HEK293 (cell line): ENCODE measurements around the gene NNAT.

ENCODE experiments used
- CTCF ChIA-PET: fragments of 350-600 bp; formaldehyde crosslinking; extraction: SDS; loops from one replicate; lab custom pipeline; 2021; ENCODE audit warnings: antibody characterized with exemption; lab: Yijun Ruan, JAX
- POLR2A ChIA-PET: fragments of 300-600 bp; formaldehyde crosslinking; extraction: SDS; loops from one replicate; lab custom pipeline; 2020; ENCODE audit warnings: antibody characterized with exemption, inconsistent platforms; lab: Yijun Ruan, JAX
- H3K27ac ChIP-seq: fragments of 200-500 bp; sonication (Bioruptor generic); 2 replicates; pipeline ENCODE4 v1.5.1; 2014; ENCODE audit warnings: low read depth, low read length, control low read depth, inconsistent platforms; ENCODE audit errors: extremely low read depth
- H3K36me3 ChIP-seq, 2 experiments: fragments of 200-500 bp in 1 of 2; sonication (Bioruptor generic) in 1 of 2; 1 replicate in 1 of 2; 2 replicates in 1 of 2; pipeline ENCODE4 v1.5.1; 2014 to 2017; ENCODE audit warnings: inconsistent platforms in 2 of 2, low read length in 2 of 2; ENCODE audit not compliant: control insufficient read depth in 2 of 2, insufficient read depth in 1 of 2
- H3K4me1 ChIP-seq: fragments of 200-500 bp; sonication (Bioruptor generic); 2 replicates; pipeline ENCODE4 v1.5.1; 2014; ENCODE audit warnings: mild to moderate bottlenecking, low read length, inconsistent platforms; ENCODE audit not compliant: control insufficient read depth, insufficient read depth
- H3K4me3 ChIP-seq: 2 replicates; pipeline ENCODE4 v1.5.1; 2011; ENCODE audit warnings: low read depth, mild to moderate bottlenecking, control low read depth, low read length, moderate library complexity
- H3K9me3 ChIP-seq: fragments of 200-500 bp; sonication (Bioruptor generic); 2 replicates; pipeline ENCODE4 v1.5.1; 2014; ENCODE audit warnings: low read depth, low read length, inconsistent platforms; ENCODE audit not compliant: control insufficient read depth, insufficient read depth
- GFI1B ChIP-seq: fragments of 450-650 bp; formaldehyde crosslinking; IDR thresholded peaks from 2 replicates; pipeline ENCODE4 v1.5.1; 2016; ENCODE audit warnings: missing biosample characterization, missing genetic modification characterization
- GLIS1 ChIP-seq: fragments of 450-650 bp; formaldehyde crosslinking; IDR thresholded peaks from 2 replicates; pipeline ENCODE4 v1.5.1; 2016; ENCODE audit warnings: missing biosample characterization, missing genetic modification characterization
- GLIS2 ChIP-seq: fragments of 450-650 bp; formaldehyde crosslinking; IDR thresholded peaks from 2 replicates; pipeline ENCODE4 v1.5.1; 2016; ENCODE audit warnings: missing biosample characterization, missing genetic modification characterization
- IKZF3 ChIP-seq: fragments of 450-650 bp; IDR thresholded peaks from 2 replicates; pipeline ENCODE4 v1.5.0; 2018; ENCODE audit warnings: missing biosample characterization, mild to moderate bottlenecking, missing genetic modification characterization, moderate library complexity
- KLF10 ChIP-seq: fragments of 450-650 bp; IDR thresholded peaks from 2 replicates; pipeline ENCODE4 v1.5.1; 2018; ENCODE audit warnings: missing biosample characterization, mild to moderate bottlenecking, missing genetic modification characterization
- KLF16 ChIP-seq: fragments of 450-650 bp; formaldehyde crosslinking; IDR thresholded peaks from 2 replicates; pipeline ENCODE4 v1.5.1; 2017; ENCODE audit warnings: missing biosample characterization, missing genetic modification characterization
- KLF8 ChIP-seq: fragments of 450-650 bp; formaldehyde crosslinking; IDR thresholded peaks from 2 replicates; pipeline ENCODE4 v1.5.1; 2016; ENCODE audit warnings: missing biosample characterization, missing genetic modification characterization
- KLF9 ChIP-seq: fragments of 450-650 bp; formaldehyde crosslinking; IDR thresholded peaks from 2 replicates; pipeline ENCODE4 v1.5.1; 2016; ENCODE audit warnings: missing biosample characterization, missing genetic modification characterization, low read depth
- MZF1 ChIP-seq: fragments of 450-650 bp; formaldehyde crosslinking; IDR thresholded peaks from 2 replicates; pipeline ENCODE4 v1.5.1; 2017; ENCODE audit warnings: missing biosample characterization, missing genetic modification characterization, borderline replicate concordance
- OSR2 ChIP-seq: fragments of 450-650 bp; formaldehyde crosslinking; IDR thresholded peaks from 2 replicates; pipeline ENCODE4 v1.5.1; 2016; ENCODE audit warnings: missing biosample characterization, missing genetic modification characterization
- SP7 ChIP-seq: fragments of 450-650 bp; formaldehyde crosslinking; IDR thresholded peaks from 2 replicates; pipeline ENCODE4 v1.5.1; 2016; ENCODE audit warnings: missing biosample characterization, missing genetic modification characterization
- YY2 ChIP-seq: fragments of 450-650 bp; formaldehyde crosslinking; IDR thresholded peaks from 2 replicates; pipeline ENCODE4 v1.5.1; 2016; ENCODE audit warnings: missing biosample characterization, missing genetic modification characterization
- ZBTB17 ChIP-seq: fragments of 450-650 bp; formaldehyde crosslinking; IDR thresholded peaks from 2 replicates; pipeline ENCODE4 v1.5.1; 2016; ENCODE audit warnings: missing biosample characterization, missing genetic modification characterization
- ZBTB20 ChIP-seq: fragments of 450-650 bp; formaldehyde crosslinking; IDR thresholded peaks from 2 replicates; pipeline ENCODE4 v1.5.1; 2016; ENCODE audit warnings: missing biosample characterization, missing genetic modification characterization
- ZBTB48 ChIP-seq: fragments of 450-650 bp; formaldehyde crosslinking; IDR thresholded peaks from 2 replicates; pipeline ENCODE4 v1.5.1; 2016; ENCODE audit warnings: missing biosample characterization, missing genetic modification characterization
- ZFP69B ChIP-seq: fragments of 450-650 bp; formaldehyde crosslinking; IDR thresholded peaks from 2 replicates; pipeline ENCODE4 v1.5.1; 2016; ENCODE audit warnings: missing biosample characterization, missing genetic modification characterization
- ZNF132 ChIP-seq: fragments of 450-650 bp; formaldehyde crosslinking; IDR thresholded peaks from 2 replicates; pipeline ENCODE4 v1.5.1; 2017; ENCODE audit warnings: missing biosample characterization, missing genetic modification characterization, borderline replicate concordance
- ZNF138 ChIP-seq: fragments of 450-650 bp; formaldehyde crosslinking; IDR thresholded peaks from 2 replicates; pipeline ENCODE4 v1.5.1; 2016; ENCODE audit warnings: missing biosample characterization, missing genetic modification characterization, borderline replicate concordance
- ZNF146 ChIP-seq: fragments of 450-650 bp; formaldehyde crosslinking; IDR thresholded peaks from 2 replicates; pipeline ENCODE4 v1.5.1; 2016; ENCODE audit warnings: missing biosample characterization, missing genetic modification characterization
- ZNF214 ChIP-seq: fragments of 450-650 bp; formaldehyde crosslinking; IDR thresholded peaks from 2 replicates; pipeline ENCODE4 v1.5.1; 2017; ENCODE audit warnings: missing biosample characterization, mild to moderate bottlenecking, missing genetic modification characterization, borderline replicate concordance
- ZNF248 ChIP-seq: fragments of 450-650 bp; formaldehyde crosslinking; IDR thresholded peaks from 2 replicates; pipeline ENCODE4 v1.5.1; 2017; ENCODE audit warnings: missing biosample characterization, missing genetic modification characterization
- ZNF426 ChIP-seq: fragments of 450-650 bp; formaldehyde crosslinking; IDR thresholded peaks from 2 replicates; pipeline ENCODE4 v1.5.1; 2017; ENCODE audit warnings: missing biosample characterization, missing genetic modification characterization, mild to moderate bottlenecking, inconsistent platforms, moderate library complexity
- ZNF510 ChIP-seq: fragments of 450-650 bp; formaldehyde crosslinking; IDR thresholded peaks from 2 replicates; pipeline ENCODE4 v1.5.1; 2018; ENCODE audit warnings: mild to moderate bottlenecking, missing genetic modification characterization, missing biosample characterization; ENCODE audit not compliant: insufficient replicate concordance
- ZNF549 ChIP-seq: fragments of 450-650 bp; IDR thresholded peaks from 2 replicates; pipeline ENCODE4 v1.5.1; 2018; ENCODE audit warnings: missing biosample characterization, missing genetic modification characterization, mild to moderate bottlenecking, inconsistent platforms, moderate library complexity
- ZNF621 ChIP-seq: fragments of 450-650 bp; formaldehyde crosslinking; IDR thresholded peaks from 2 replicates; pipeline ENCODE4 v1.5.1; 2017; ENCODE audit warnings: missing biosample characterization, missing genetic modification characterization
- ZNF623 ChIP-seq: fragments of 450-650 bp; formaldehyde crosslinking; IDR thresholded peaks from 2 replicates; pipeline ENCODE4 v1.5.1; 2016; ENCODE audit warnings: missing biosample characterization, missing genetic modification characterization
- ZXDB ChIP-seq: fragments of 450-650 bp; formaldehyde crosslinking; IDR thresholded peaks from 2 replicates; pipeline ENCODE4 v1.5.1; 2016; ENCODE audit warnings: missing biosample characterization, missing genetic modification characterization
- TF ChIP-seq, protein P1 (sequence below): fragments of 450-650 bp; formaldehyde crosslinking; IDR thresholded peaks from 2 replicates; pipeline ENCODE4 v1.5.1; 2016; ENCODE audit warnings: missing biosample characterization, missing genetic modification characterization
- TF ChIP-seq, protein P2 (sequence below): fragments of 450-650 bp; formaldehyde crosslinking; IDR thresholded peaks from 2 replicates; pipeline ENCODE4; 2016; ENCODE audit warnings: missing biosample characterization, missing genetic modification characterization
- TF ChIP-seq, protein P3 (sequence below): fragments of 450-650 bp; formaldehyde crosslinking; IDR thresholded peaks from 2 replicates; pipeline ENCODE4 v1.5.1; 2016; ENCODE audit warnings: missing biosample characterization, missing genetic modification characterization
- TF ChIP-seq, protein P4 (sequence below): fragments of 450-650 bp; formaldehyde crosslinking; IDR thresholded peaks from 2 replicates; pipeline ENCODE4 v1.5.1; 2016; ENCODE audit warnings: missing biosample characterization, missing genetic modification characterization
- TF ChIP-seq, protein P5 (sequence below): fragments of 450-650 bp; formaldehyde crosslinking; IDR thresholded peaks from 2 replicates; pipeline ENCODE4 v1.5.1; 2016; ENCODE audit warnings: missing biosample characterization, missing genetic modification characterization, borderline replicate concordance

The NNAT gene

DNA sequence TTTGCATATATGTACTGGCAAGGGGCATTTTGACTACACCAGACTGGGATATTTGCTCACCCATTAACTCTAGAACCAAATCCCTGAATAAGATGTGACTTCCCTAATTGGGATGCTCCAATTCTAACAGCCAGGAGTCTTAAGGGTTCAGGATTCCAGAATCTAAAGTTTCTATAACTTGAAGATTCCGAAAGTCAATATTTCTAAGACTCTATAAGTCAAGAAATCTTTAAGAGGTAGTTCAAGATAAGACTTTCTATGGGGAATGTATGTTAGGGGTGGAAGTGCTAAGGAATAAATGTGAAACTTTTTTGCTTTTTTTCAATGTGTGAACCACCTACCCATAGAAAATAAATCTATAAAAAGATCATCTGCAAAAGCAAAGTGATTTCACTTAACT, 49.4 kb downstream of the NNAT start:
- H3K27ac ChIP-seq: no peak overlapping the region
- H3K36me3 ChIP-seq: no peaks in the 10 kb centered on the region
- H3K9me3 ChIP-seq: no peaks in the 10 kb centered on the region
- ChIA-PET POLR2A (no interaction called here), CTCF (interaction anchor here (0.6 kb wide), 1 partner anchor 1415 kb away, joined by 3 read pairs; no protein-coding TSS in a partner anchor)
- peaks cover 5% of the 10 kb centered on the region; the same call in 1 of the 2 replicates for H3K4me1 ChIP-seq
- no peak overlapping the region for H3K4me3 ChIP-seq
- TF ChIP-seq ZNF426 (tag by site-specific recombination) (no peak), ZBTB17 (tag by site-specific recombination) (no peak), SP7 (no peak), KLF10 (tag by site-specific recombination) (no peak), KLF9 (no peak), KLF16 (no peak), ZBTB20 (tag by site-specific recombination) (no peak), GLIS1 (no peak), GFI1B (tag by site-specific recombination) (no peak), ZFP69B (tag by site-specific recombination) (no peak), ZNF146 (tag by site-specific recombination) (no peak), ZXDB (tag by site-specific recombination) (no peak), ZNF132 (tag by site-specific recombination) (no peak), GLIS2 (tag by site-specific recombination) (no peak), ZNF138 (no peak)
- TF ChIP-seq, protein P1, sequence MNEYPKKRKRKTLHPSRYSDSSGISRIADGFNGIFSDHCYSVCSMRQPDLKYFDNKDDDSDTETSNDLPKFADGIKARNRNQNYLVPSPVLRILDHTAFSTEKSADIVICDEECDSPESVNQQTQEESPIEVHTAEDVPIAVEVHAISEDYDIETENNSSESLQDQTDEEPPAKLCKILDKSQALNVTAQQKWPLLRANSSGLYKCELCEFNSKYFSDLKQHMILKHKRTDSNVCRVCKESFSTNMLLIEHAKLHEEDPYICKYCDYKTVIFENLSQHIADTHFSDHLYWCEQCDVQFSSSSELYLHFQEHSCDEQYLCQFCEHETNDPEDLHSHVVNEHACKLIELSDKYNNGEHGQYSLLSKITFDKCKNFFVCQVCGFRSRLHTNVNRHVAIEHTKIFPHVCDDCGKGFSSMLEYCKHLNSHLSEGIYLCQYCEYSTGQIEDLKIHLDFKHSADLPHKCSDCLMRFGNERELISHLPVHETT: no peak
- TF ChIP-seq, protein P2, sequence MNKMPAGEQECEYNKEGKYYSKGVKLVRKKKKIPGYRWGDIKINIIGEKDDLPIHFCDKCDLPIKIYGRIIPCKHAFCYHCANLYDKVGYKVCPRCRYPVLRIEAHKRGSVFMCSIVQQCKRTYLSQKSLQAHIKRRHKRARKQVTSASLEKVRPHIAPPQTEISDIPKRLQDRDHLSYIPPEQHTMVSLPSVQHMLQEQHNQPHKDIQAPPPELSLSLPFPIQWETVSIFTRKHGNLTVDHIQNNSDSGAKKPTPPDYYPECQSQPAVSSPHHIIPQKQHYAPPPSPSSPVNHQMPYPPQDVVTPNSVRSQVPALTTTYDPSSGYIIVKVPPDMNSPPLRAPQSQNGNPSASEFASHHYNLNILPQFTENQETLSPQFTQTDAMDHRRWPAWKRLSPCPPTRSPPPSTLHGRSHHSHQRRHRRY (tag by site-specific recombination): no peak
- TF ChIP-seq, protein P3, sequence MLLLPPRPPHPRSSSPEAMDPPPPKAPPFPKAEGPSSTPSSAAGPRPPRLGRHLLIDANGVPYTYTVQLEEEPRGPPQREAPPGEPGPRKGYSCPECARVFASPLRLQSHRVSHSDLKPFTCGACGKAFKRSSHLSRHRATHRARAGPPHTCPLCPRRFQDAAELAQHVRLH (tag by site-specific recombination): no peak

DNA sequence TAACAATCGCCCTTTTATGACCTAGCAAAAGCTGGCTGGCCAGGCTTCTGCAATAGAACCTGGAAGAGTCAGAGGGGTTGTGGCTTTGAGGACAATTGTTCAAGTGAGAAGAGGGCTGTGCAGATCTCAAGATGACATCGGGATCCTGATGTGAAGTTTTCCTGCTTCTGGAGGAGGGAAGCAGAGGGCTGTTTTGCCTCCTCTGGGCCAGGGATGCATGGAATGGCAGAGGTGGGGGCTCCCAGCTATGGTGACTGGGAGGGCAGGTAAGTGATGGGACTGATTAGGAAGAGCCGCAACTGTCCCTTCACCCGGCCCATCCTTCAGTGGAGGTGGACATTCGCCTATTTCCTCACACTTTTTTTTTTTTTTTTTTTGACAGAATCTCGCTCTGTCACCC, 50.0 kb downstream of the NNAT start:
- ChIA-PET CTCF (no interaction called here), POLR2A (no interaction called here)
- H3K4me3 ChIP-seq: no peak overlapping the region
- no peaks in the 10 kb centered on the region for H3K9me3 ChIP-seq
- no peaks in the 10 kb centered on the region for H3K36me3 ChIP-seq
- H3K27ac ChIP-seq: no peak overlapping the region
- peaks cover 5% of the 10 kb centered on the region; the same call in 1 of the 2 replicates for H3K4me1 ChIP-seq
- TF ChIP-seq, protein P4, sequence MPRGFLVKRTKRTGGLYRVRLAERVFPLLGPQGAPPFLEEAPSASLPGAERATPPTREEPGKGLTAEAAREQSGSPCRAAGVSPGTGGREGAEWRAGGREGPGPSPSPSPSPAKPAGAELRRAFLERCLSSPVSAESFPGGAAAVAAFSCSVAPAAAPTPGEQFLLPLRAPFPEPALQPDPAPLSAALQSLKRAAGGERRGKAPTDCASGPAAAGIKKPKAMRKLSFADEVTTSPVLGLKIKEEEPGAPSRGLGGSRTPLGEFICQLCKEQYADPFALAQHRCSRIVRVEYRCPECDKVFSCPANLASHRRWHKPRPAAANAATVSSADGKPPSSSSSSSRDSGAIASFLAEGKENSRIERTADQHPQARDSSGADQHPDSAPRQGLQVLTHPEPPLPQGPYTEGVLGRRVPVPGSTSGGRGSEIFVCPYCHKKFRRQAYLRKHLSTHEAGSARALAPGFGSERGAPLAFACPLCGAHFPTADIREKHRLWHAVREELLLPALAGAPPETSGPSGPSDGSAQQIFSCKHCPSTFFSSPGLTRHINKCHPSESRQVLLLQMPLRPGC (tag by site-specific recombination): no peak
- no peak for TF ChIP-seq OSR2 (tag by site-specific recombination)
- TF ChIP-seq, protein P5, sequence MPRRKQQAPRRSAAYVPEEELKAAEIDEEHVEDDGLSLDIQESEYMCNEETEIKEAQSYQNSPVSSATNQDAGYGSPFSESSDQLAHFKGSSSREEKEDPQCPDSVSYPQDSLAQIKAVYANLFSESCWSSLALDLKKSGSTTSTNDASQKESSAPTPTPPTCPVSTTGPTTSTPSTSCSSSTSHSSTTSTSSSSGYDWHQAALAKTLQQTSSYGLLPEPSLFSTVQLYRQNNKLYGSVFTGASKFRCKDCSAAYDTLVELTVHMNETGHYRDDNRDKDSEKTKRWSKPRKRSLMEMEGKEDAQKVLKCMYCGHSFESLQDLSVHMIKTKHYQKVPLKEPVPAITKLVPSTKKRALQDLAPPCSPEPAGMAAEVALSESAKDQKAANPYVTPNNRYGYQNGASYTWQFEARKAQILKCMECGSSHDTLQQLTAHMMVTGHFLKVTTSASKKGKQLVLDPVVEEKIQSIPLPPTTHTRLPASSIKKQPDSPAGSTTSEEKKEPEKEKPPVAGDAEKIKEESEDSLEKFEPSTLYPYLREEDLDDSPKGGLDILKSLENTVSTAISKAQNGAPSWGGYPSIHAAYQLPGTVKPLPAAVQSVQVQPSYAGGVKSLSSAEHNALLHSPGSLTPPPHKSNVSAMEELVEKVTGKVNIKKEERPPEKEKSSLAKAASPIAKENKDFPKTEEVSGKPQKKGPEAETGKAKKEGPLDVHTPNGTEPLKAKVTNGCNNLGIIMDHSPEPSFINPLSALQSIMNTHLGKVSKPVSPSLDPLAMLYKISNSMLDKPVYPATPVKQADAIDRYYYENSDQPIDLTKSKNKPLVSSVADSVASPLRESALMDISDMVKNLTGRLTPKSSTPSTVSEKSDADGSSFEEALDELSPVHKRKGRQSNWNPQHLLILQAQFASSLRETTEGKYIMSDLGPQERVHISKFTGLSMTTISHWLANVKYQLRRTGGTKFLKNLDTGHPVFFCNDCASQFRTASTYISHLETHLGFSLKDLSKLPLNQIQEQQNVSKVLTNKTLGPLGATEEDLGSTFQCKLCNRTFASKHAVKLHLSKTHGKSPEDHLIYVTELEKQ (tag by site-specific recombination): no peak
- no peak for TF ChIP-seq YY2 (tag by site-specific recombination)
- TF ChIP-seq ZNF214 (tag by site-specific recombination): no peak
- no peak for TF ChIP-seq KLF8 (tag by site-specific recombination)
- no peak for TF ChIP-seq ZNF623 (tag by site-specific recombination)
- no peak for TF ChIP-seq ZNF426 (tag by site-specific recombination)
- TF ChIP-seq ZNF621: no peak
- TF ChIP-seq ZNF248: no peak
- no peak for TF ChIP-seq ZNF510 (tag by site-specific recombination)
- TF ChIP-seq ZBTB48 (tag by site-specific recombination): no peak
- no peak for TF ChIP-seq ZNF549 (tag by site-specific recombination)
- TF ChIP-seq MZF1 (tag by site-specific recombination): no peak
- TF ChIP-seq IKZF3: no peak
